Activated CD8-positive, alpha-beta memory T cell treated with anti-CD3 and anti-CD28 coated beads, Interleukin-2, amount 50 U/mL, for 4 hours (primary cell): ENCODE data around the gene ATAD3B.

Experiments used
- DNase-seq: peaks from one replicate; pipeline ENCODE4 v3.0.0-alpha.2; 2020

Gene ATAD3B

GRCh38 chr1:1536019-1536937 lies 64.7 kb downstream of the ATAD3B start:
- no peak for DNase-seq

- DNase-seq = no peak
These were observed 65.5 kb downstream of the ATAD3B start for GRCh38 chr1:1536938-1537546.

- DNase-seq = no peak
These were observed 66.2 kb downstream of the ATAD3B start for GRCh38 chr1:1537626-1538250.

GRCh38 chr1:1538334-1538733 lies 66.8 kb downstream of the ATAD3B start:
- no peak for DNase-seq

GRCh38 chr1:1538989-1539309 lies 67.4 kb downstream of the ATAD3B start:
- DNase-seq = no peak

- no peak for DNase-seq
These were observed 67.9 kb downstream of the ATAD3B start for GRCh38 chr1:1539310-1540089.

DNA sequence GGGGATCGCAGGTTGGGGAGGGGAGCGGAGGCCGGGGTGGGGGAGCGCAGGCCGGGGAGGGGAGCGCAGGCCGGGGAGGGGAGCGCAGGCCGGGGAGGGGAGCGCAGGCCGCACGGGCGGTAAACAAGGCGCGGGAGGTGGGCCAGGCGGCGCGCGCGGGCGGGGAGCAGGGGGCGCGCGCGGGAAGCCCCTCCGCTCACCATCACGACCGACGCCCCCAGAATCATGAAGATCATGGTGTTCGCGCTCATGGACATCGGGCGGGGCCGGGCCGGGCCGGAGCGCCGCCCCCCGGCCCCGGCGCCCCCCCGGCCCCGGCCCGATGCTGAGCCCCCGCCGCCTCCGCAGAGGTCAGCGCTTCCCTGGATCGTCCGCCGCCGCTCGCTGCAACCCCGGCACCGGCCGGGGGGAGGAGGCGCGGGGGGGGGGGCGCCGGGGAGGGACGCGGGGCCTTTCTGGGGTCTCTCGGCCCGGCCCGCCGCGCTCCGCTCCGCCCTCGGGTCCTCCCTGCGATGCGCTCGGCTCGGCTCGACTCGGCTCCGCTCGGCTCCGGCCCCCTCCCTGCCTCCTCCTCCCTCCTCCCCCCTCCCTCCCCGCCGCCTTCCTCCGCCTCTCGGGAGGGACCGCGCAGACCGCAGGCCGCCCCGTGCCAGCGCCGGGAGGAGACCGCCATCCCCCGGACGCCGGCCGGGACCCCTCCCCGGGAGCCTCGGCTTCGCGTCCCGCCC lies 68.7 kb downstream of the ATAD3B start, which contains the start of gene TMEM240:
Gene TMEM240 (minus strand): TSS at position 535 of the 728 bp plus-strand sequence. CDS start 278 bp downstream, at position 257.
- DNase-seq = peak; percentile 59

GRCh38 chr1:1540818-1541628 lies 69.5 kb downstream of the ATAD3B start:
- DNase-seq = no peak

DNA sequence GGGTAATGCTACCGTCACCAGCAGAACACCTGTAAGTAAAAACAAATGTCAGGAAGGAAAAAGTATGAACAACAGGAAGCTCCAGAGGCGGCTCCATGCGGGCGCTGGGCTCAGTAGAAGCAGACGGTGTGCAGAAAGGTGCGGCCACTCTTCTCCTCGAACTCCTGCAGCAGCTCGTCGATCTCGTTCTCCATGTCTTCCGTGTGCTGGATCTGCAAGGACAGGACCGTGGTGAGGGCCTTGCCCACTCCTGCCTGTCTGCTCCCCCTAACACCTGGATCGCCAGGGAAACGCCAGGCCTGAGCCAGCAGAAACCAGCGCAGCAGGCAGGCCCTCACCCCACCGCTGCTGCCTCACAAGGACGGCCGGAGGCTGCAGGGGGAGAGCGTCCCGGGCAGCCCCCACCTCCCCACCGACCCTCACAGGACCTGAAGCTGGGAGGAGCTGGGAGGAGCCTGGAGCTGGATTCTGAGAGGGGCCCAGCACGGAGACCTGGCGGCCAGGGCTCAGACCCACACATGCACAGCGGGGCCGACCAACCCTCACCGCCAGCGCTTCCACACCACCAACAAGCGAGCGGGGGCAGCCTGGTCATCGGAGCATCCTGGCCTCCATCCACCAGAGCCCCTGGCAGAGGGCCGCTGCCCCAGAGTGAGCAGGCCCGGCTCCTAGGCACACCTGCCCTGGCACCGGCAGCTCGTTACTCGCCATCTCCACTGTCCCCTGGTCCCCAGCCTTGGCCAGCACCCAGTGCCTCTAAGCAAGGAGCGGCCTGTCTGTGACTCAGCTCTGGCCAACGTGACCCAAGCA lies 70.6 kb downstream of the ATAD3B start:
- DNase-seq = no peak

GRCh38 chr1:1542766-1543705 lies 71.5 kb downstream of the ATAD3B start:
- no peak for DNase-seq

- no peak for DNase-seq
These were observed 72.1 kb downstream of the ATAD3B start for GRCh38 chr1:1543706-1544099.

GRCh38 chr1:1544544-1544943 lies 73.0 kb downstream of the ATAD3B start:
- no peak for DNase-seq
